KMS-11 (cell line): ENCODE data around the gene SEMA6D.

Source experiments
- H2AFZ ChIP-seq: fragments of 200-600 bp; sonication (generic); 2 replicates; pipeline ENCODE4 v1.6.1; 2016; ENCODE audit warnings: antibody characterized with exemption, mixed run types, low read depth
- H3K27ac ChIP-seq: fragments of 200-600 bp; sonication (generic); 2 replicates; pipeline ENCODE4 v1.6.1; 2016; ENCODE audit warnings: mild to moderate bottlenecking, mixed run types
- H3K27me3 ChIP-seq: fragments of 200-600 bp; sonication (generic); 2 replicates; pipeline ENCODE4 v1.6.1; 2017; ENCODE audit warnings: mild to moderate bottlenecking, low read depth, mixed run types, moderate library complexity; ENCODE audit not compliant: insufficient read depth
- H3K36me3 ChIP-seq: fragments of 200-600 bp; sonication (generic); 2 replicates; pipeline ENCODE4 v1.6.1; 2017; ENCODE audit warnings: mild to moderate bottlenecking, mixed run types; ENCODE audit not compliant: insufficient read depth
- H3K4me1 ChIP-seq: fragments of 200-600 bp; sonication (generic); 2 replicates; pipeline ENCODE4 v1.6.1; 2016; ENCODE audit warnings: mild to moderate bottlenecking, low read depth, mixed run types; ENCODE audit not compliant: poor library complexity, severe bottlenecking
- H3K4me2 ChIP-seq: fragments of 200-600 bp; sonication (generic); 2 replicates; pipeline ENCODE4 v1.7.0; 2016; ENCODE audit warnings: mild to moderate bottlenecking, mixed run types
- H3K4me3 ChIP-seq: fragments of 200-600 bp; sonication (generic); IDR thresholded peaks from 2 replicates; pipeline ENCODE4 v1.6.1; 2017; ENCODE audit warnings: low read depth, low read length, mixed read lengths; ENCODE audit not compliant: insufficient read depth
- H3K79me2 ChIP-seq: fragments of 200-600 bp; sonication (generic); 2 replicates; pipeline ENCODE4 v1.6.1; 2016; ENCODE audit warnings: low read depth, mixed run types; ENCODE audit not compliant: insufficient read depth
- H3K9ac ChIP-seq: fragments of 200-600 bp; sonication (generic); 2 replicates; pipeline ENCODE4 v1.6.1; 2016; ENCODE audit warnings: mild to moderate bottlenecking, mixed run types
- H4K20me1 ChIP-seq: fragments of 200-600 bp; sonication (generic); 2 replicates; pipeline ENCODE4 v1.6.1; 2016; ENCODE audit warnings: mild to moderate bottlenecking, mixed run types; ENCODE audit not compliant: insufficient read depth
- CTCF ChIP-seq: fragments of 200-600 bp; sonication (generic); conservative IDR thresholded peaks from 2 replicates; pipeline ENCODE4 v1.6.1; 2017; ENCODE audit warnings: low read depth, mild to moderate bottlenecking, antibody characterized with exemption, low read length, moderate library complexity, mixed read lengths

The SEMA6D gene

GRCh38 chr15:47743385-47743784 is 26.1 kb downstream of the SEMA6D start:
- no peak overlapping the region for H3K9ac ChIP-seq
- H2AFZ ChIP-seq = no peak overlapping the region
- no peaks in the 10 kb centered on the region for H3K27me3 ChIP-seq

GRCh38 chr15:47743886-47744285 is 26.6 kb downstream of the SEMA6D start:
- Histone ChIP-seq H3K27ac (no peak overlapping the region), H3K4me3 (no peak overlapping the region), H4K20me1 (no peaks in the 10 kb centered on the region), H3K79me2 (no peaks in the 10 kb centered on the region), H3K27me3 (no peaks in the 10 kb centered on the region), H3K36me3 (no peaks in the 10 kb centered on the region), H3K9ac (no peak overlapping the region), H3K4me1 (no peaks in the 10 kb centered on the region), H3K4me2 (no peak overlapping the region), H2AFZ (no peak overlapping the region)
- no peak for TF ChIP-seq CTCF

More at GRCh38 chr15:47743385-47743784, 26.1 kb downstream of the SEMA6D start:
- H3K27ac ChIP-seq = no peak overlapping the region
- TF ChIP-seq CTCF = no peak
- H4K20me1 ChIP-seq = no peaks in the 10 kb centered on the region
- no peaks in the 10 kb centered on the region for H3K36me3 ChIP-seq
- no peak overlapping the region for H3K4me2 ChIP-seq
- H3K4me3 ChIP-seq = no peak overlapping the region
- no peaks in the 10 kb centered on the region for H3K79me2 ChIP-seq
- no peaks in the 10 kb centered on the region for H3K4me1 ChIP-seq

GRCh38 chr15:47744496-47744895 is 27.2 kb downstream of the SEMA6D start:
- Histone ChIP-seq H3K27ac (no peak overlapping the region), H3K27me3 (no peaks in the 10 kb centered on the region), H4K20me1 (no peaks in the 10 kb centered on the region), H3K9ac (no peak overlapping the region), H2AFZ (no peak overlapping the region), H3K79me2 (no peaks in the 10 kb centered on the region), H3K4me1 (no peaks in the 10 kb centered on the region), H3K4me3 (no peak overlapping the region), H3K4me2 (no peak overlapping the region), H3K36me3 (no peaks in the 10 kb centered on the region)
- no peak for TF ChIP-seq CTCF

- no peak for TF ChIP-seq CTCF
- no peaks in the 10 kb centered on the region for H3K36me3 ChIP-seq
- H3K27me3 ChIP-seq = no peaks in the 10 kb centered on the region
- H3K27ac ChIP-seq = no peak overlapping the region
- H4K20me1 ChIP-seq = no peaks in the 10 kb centered on the region
- no peaks in the 10 kb centered on the region for H3K4me1 ChIP-seq
- no peak overlapping the region for H3K9ac ChIP-seq
- H3K79me2 ChIP-seq = no peaks in the 10 kb centered on the region
- no peak overlapping the region for H3K4me3 ChIP-seq
- H3K4me2 ChIP-seq = no peak overlapping the region
- no peak overlapping the region for H2AFZ ChIP-seq
Observed at GRCh38 chr15:47744973-47745372, 27.7 kb downstream of the SEMA6D start.

- H3K4me3 ChIP-seq = no peak overlapping the region
- no peaks in the 10 kb centered on the region for H3K79me2 ChIP-seq
- no peaks in the 10 kb centered on the region for H4K20me1 ChIP-seq
- H3K9ac ChIP-seq = no peak overlapping the region
- no peaks in the 10 kb centered on the region for H3K36me3 ChIP-seq
- no peaks in the 10 kb centered on the region for H3K4me1 ChIP-seq
- no peak overlapping the region for H2AFZ ChIP-seq
- TF ChIP-seq CTCF = no peak
- H3K27ac ChIP-seq = no peak overlapping the region
- no peak overlapping the region for H3K4me2 ChIP-seq
- H3K27me3 ChIP-seq = no peaks in the 10 kb centered on the region
Observed at GRCh38 chr15:47746516-47746915, 29.2 kb downstream of the SEMA6D start.
